ENCODE data around the gene ACTRT3.

GRCh38 chr3:169755488-169755887 lies 13.9 kb downstream of the ACTRT3 start:
- no peak for TF ChIP-seq POLR2A (IDR thresholded peaks at IDR 0.05; ENCODE audit: low read depth, low read length)
- no peak for TF ChIP-seq TAF1 (IDR thresholded peaks at IDR 0.05; ENCODE audit: low read depth, low read length)
- TF ChIP-seq SPI1 (IDR thresholded peaks at IDR 0.05; ENCODE audit: low read depth, low read length) = no peak
